HL-60 (cell line): Measurements from ENCODE around the gene ATXN1L.

Experiments used
- CTCF ChIP-seq: IDR thresholded peaks from one replicate; pipeline ENCODE4 v1.5.1; 2011; ENCODE audit warnings: low read length, control low read depth, inconsistent platforms; ENCODE audit not compliant: insufficient read depth
- POLR2AphosphoS5 ChIP-seq: IDR thresholded peaks from 2 replicates; pipeline ENCODE4 v1.6.1; 2012; ENCODE audit warnings: low read depth
- REST ChIP-seq: IDR thresholded peaks from 2 replicates; pipeline ENCODE4 v1.6.1; 2012; ENCODE audit warnings: low read depth; ENCODE audit not compliant: insufficient replicate concordance
- SPI1 ChIP-seq: IDR thresholded peaks from 2 replicates; pipeline ENCODE4 v1.6.1; 2012; ENCODE audit warnings: low read depth, mild to moderate bottlenecking, borderline replicate concordance

DNA sequence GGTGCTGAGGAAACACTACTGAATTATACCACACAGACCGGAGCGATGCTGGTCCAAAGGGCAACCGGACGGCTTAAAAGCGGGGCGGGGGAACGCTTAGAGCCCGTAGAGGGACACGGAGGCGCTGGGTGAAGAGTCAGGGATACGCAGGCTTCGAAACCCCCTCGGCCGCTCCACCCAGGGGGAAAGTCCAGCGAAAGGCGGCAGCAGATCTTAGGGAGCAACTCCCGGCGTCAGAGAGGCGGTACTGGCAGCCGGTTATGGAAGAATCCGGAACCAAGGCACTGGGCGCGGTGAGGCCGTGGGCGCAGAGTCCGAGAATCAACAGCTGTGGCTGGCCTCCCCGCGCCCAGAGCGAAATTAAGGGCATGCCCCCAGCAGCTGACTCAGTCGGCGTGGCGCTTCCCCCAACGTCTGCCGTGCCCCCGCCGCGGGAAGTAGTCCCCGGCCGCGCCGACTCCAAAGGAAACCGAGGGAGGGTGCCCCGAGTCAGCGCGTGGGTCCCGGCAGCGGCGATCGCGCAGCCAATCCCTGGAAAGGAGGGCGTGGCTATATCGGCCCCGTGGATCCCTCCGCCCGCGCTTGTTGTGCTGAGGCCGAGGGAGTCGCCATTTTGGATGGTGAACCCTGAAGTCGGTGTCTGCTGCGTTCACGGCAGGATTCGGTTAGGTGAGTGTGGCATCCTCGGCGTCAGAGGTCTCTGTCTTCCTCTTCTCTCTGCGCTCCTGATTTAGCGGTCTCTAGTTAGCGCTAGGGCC lies 49.3 kb downstream of the ATXN1L start, which contains the start of gene IST1:
- no peak for TF ChIP-seq CTCF
- 0 out of 2 replicates have a peak, but pooled peaks have one; percentile 8 for TF ChIP-seq SPI1
- peak; percentile 88 for TF ChIP-seq POLR2AphosphoS5
- TF ChIP-seq REST, result peak; percentile 39
